SU-DHL-6 (cell line): ENCODE results near the gene PTCD1.

Experiments
- H2AFZ ChIP-seq: fragments of 200-600 bp; sonication (generic); 2 replicates; pipeline ENCODE4 v1.6.1; 2014; ENCODE audit warnings: low read depth, mild to moderate bottlenecking, moderate library complexity, mixed read lengths, antibody characterized with exemption, low read length; ENCODE audit not compliant: severe bottlenecking
- H3F3A ChIP-seq: fragments of 200-600 bp; shearing (Covaris generic); 2 replicates; pipeline ENCODE4 v1.6.0; 2016; ENCODE audit warnings: antibody characterized with exemption, mild to moderate bottlenecking; ENCODE audit not compliant: insufficient read depth
- H3K27ac ChIP-seq: fragments of 200-600 bp; sonication (generic); 2 replicates; pipeline ENCODE4 v1.5.1; 2016; ENCODE audit warnings: low read depth, mild to moderate bottlenecking, low read length, moderate library complexity, mixed read lengths
- H3K27me3 ChIP-seq: fragments of 200-600 bp; sonication (generic), shearing (Covaris generic); 2 replicates; pipeline ENCODE4 v1.6.0; 2014; ENCODE audit warnings: mild to moderate bottlenecking, low read length
- H3K36me3 ChIP-seq: fragments of 200-600 bp; sonication (generic); 2 replicates; pipeline ENCODE4 v1.6.1; 2014; ENCODE audit warnings: mild to moderate bottlenecking, low read length, mixed read lengths
- H3K4me2 ChIP-seq: fragments of 300-600, 200-600 bp; shearing (Covaris generic), sonication (generic); 2 replicates; pipeline ENCODE4 v1.6.0; 2014; ENCODE audit warnings: low read length, low read depth, mild to moderate bottlenecking; ENCODE audit not compliant: poor library complexity, severe bottlenecking
- H3K4me3 ChIP-seq: fragments of 200-600 bp; sonication (generic); 2 replicates; pipeline ENCODE4 v1.5.1; 2014; ENCODE audit warnings: antibody characterized with exemption, low read length, mild to moderate bottlenecking, mixed read lengths; ENCODE audit not compliant: insufficient read depth, poor library complexity, severe bottlenecking
- H3K79me2 ChIP-seq: fragments of 200-600 bp; sonication (generic); 2 replicates; pipeline ENCODE4 v1.6.1; 2014; ENCODE audit warnings: mild to moderate bottlenecking, low read length, moderate library complexity; ENCODE audit not compliant: insufficient read depth
- H3K9ac ChIP-seq: fragments of 200-600 bp; sonication (generic); 2 replicates; pipeline ENCODE4 v1.7.0; 2014; ENCODE audit warnings: mild to moderate bottlenecking, low read length
- H3K9me2 ChIP-seq: fragments of 200-600 bp; sonication (generic); replicated peaks from 2 replicates; pipeline ENCODE4 v1.6.1; 2014; ENCODE audit warnings: low read length; ENCODE audit not compliant: insufficient read depth
- H3K9me3 ChIP-seq: fragments of 200-600 bp; sonication (generic); 2 replicates; pipeline ENCODE4 v1.6.1; 2014; ENCODE audit warnings: low read length, mixed read lengths; ENCODE audit not compliant: insufficient read depth
- H4K20me1 ChIP-seq: fragments of 200-600 bp; sonication (generic); 2 replicates; pipeline ENCODE4 v1.6.1; 2014; ENCODE audit warnings: low read depth, mild to moderate bottlenecking, antibody characterized with exemption, low read length, moderate library complexity, mixed read lengths
- EZH2phosphoT487 ChIP-seq: fragments of 200-600 bp; sonication (generic), shearing (Covaris generic); conservative IDR thresholded peaks from 2 replicates; pipeline ENCODE4 v1.6.1; 2018; ENCODE audit warnings: mild to moderate bottlenecking, antibody characterized with exemption, low read length, moderate library complexity, mixed read lengths
- TF ChIP-seq, protein P1 (sequence below): fragments of 200-600 bp; sonication (generic); IDR thresholded peaks from one replicate; pipeline ENCODE4 v1.5.1; 2017; ENCODE audit warnings: antibody characterized with exemption, mild to moderate bottlenecking, low read length, moderate library complexity; ENCODE audit not compliant: insufficient read depth, poor library complexity, severe bottlenecking

PTCD1 gene

DNA sequence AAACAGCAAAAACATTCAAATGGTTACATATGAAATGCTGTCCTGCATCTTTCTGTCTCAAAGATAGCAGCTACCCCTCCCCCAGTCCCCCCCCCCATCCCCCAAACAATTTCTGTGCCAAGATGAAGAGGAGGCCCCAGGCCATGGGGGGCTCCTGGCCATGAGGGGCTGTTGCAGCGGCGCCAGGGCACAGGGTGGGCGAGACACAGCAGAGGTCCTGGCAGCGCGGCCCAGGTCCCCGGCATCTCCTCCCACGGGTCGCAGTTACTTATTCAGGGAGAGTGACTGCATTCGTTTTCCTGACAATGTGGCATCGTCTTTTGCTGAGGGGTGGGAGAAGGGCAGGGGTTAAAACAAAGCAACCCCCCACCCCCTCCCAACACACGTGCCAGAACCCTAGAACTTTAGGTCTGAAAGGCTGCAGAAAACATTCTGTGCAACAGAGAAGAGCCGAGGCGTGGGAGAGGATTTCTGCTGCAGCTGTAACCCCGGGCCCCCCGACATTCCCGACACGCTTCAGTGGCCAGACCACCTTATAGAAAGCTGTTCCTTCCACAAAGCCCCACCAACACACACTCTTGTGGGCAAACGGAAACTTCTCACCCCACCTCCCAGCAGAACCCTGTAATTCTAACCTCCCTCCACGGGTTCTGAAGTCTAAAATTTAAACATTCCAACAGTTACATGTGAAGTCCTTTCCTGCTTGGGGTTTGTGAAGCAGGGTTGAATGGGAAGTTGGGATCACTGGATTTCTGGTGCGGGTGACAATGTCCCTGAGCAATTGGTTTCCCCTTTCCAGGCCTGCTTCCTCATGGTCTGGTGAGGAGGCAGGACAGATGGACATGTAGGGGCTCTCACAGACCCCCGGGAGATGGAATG, 41.9 kb downstream of the PTCD1 start:
- Histone ChIP-seq H3K79me2 (no peaks in the 10 kb centered on the region), H3F3A (peaks cover 42% of the 10 kb centered on the region), H3K9ac (no peak overlapping the region), H3K36me3 (no peaks in the 10 kb centered on the region), H3K27me3 (no peaks in the 10 kb centered on the region), H3K4me3 (no peak overlapping the region), H3K4me2 (no peak overlapping the region), H4K20me1 (no peaks in the 10 kb centered on the region; the same call in 1 of the 2 replicates), H3K27ac (no peak overlapping the region), H2AFZ (no peak overlapping the region), H3K9me2 (no peaks in the 10 kb centered on the region), H3K9me3 (no peaks in the 10 kb centered on the region)
- no peak for TF ChIP-seq EZH2phosphoT487
- TF ChIP-seq, protein P1, sequence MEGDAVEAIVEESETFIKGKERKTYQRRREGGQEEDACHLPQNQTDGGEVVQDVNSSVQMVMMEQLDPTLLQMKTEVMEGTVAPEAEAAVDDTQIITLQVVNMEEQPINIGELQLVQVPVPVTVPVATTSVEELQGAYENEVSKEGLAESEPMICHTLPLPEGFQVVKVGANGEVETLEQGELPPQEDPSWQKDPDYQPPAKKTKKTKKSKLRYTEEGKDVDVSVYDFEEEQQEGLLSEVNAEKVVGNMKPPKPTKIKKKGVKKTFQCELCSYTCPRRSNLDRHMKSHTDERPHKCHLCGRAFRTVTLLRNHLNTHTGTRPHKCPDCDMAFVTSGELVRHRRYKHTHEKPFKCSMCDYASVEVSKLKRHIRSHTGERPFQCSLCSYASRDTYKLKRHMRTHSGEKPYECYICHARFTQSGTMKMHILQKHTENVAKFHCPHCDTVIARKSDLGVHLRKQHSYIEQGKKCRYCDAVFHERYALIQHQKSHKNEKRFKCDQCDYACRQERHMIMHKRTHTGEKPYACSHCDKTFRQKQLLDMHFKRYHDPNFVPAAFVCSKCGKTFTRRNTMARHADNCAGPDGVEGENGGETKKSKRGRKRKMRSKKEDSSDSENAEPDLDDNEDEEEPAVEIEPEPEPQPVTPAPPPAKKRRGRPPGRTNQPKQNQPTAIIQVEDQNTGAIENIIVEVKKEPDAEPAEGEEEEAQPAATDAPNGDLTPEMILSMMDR = no peak

DNA sequence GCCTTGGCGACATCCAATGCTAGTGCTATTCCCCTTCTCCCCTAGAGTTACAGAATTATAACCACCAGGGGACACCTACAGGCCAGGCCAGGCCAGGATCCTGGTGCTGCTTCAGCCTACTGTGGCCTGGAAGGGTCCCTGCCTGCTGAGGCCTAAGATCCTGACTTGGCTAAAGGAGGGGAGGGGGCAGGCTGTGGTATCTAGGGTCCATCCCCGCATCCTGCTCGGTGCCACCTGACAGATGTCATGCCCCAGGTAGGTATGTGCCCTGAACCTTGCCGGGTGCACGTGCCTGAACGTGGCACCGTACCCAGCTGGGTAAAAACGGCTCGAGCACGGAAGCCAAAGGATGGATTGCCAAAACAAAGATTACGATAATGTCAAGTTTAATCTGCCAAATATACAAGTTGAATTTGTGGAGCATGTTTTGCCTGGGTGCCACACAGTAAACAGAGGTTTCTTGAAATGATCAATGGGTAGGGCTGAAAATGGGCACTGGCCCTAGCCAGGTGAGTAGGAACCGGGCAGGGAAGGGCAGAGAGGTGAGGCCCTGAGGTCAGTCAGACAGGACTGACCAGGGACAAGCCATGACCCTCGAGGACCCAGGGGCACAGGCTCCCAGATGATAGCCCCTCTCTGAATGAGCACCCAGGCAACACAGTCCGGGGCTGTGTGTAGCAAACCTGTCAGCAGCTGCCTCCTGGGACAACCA, 42.8 kb downstream of the PTCD1 start:
- Histone ChIP-seq H3K4me2 (no peak overlapping the region), H3K9me2 (no peaks in the 10 kb centered on the region), H3K36me3 (no peaks in the 10 kb centered on the region), H3K9me3 (no peaks in the 10 kb centered on the region), H3K79me2 (no peaks in the 10 kb centered on the region), H2AFZ (no peak overlapping the region), H3K27ac (no peak overlapping the region), H3K27me3 (no peaks in the 10 kb centered on the region), H3F3A (peaks cover 42% of the 10 kb centered on the region), H3K9ac (no peak overlapping the region), H3K4me3 (no peak overlapping the region), H4K20me1 (no peaks in the 10 kb centered on the region; the same call in 1 of the 2 replicates)
- TF ChIP-seq, protein P1 = no peak
- no peak for TF ChIP-seq EZH2phosphoT487

DNA sequence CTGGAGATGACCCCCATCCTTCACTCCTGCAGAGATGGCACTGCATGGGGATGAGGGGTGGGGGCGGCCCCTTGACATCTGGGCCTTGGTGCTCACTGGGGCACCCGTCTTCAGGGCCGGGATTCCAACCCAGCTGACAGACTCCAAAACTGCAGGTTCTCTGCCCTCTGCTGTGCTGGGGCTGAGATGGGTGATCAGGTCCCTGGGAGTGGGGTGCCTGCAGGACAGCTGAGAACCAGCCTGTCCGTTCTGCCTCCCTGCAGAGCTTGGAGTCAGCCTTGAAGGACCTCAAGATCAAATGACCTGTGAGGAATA, 44.5 kb downstream of the PTCD1 start:
- Histone ChIP-seq H3K4me2 (no peak overlapping the region), H3K9me3 (no peaks in the 10 kb centered on the region), H3K9ac (no peak overlapping the region), H3K4me3 (no peak overlapping the region), H3K27ac (no peak overlapping the region), H3K79me2 (no peaks in the 10 kb centered on the region), H3K27me3 (no peaks in the 10 kb centered on the region), H3K9me2 (no peaks in the 10 kb centered on the region), H3K36me3 (no peaks in the 10 kb centered on the region), H3F3A (peaks cover 42% of the 10 kb centered on the region), H2AFZ (no peak overlapping the region), H4K20me1 (no peaks in the 10 kb centered on the region; the same call in 1 of the 2 replicates)
- TF ChIP-seq, protein P1 = no peak
- TF ChIP-seq EZH2phosphoT487 = no peak
